ENCODE measurements around the gene PTGDS.

The PTGDS gene

DNA sequence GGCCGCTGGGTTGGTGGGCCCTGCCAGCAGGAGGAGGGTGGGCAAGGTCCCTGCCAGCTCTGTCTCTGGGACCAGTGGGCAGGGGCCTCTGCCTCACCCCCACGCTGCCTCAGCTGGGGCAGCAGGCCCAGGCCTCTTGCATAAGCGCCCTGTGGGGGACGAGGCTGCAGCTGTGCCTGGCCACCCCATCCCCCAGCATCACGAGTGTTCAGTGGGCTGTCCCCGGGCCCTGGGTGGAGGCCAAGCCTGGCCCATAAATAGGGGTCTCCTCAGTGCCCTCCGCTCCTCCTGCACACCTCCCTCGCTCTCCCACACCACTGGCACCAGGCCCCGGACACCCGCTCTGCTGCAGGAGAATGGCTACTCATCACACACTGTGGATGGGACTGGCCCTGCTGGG, at the start of gene PTGDS:
Gene PTGDS, plus strand, starts transcription at position 282 of the 400 bp plus-strand sequence. Its CDS starts 75 bp downstream, at position 357.
- no peaks in the 10 kb centered on the region for H3K9me3 ChIP-seq
- H3K27me3 ChIP-seq (ENCODE audit: low read depth), result no peaks in the 10 kb centered on the region; the same call in 1 of the 2 replicates
- in situ Hi-C loops (cut with MboI; ENCODE audit: low sequenced_read_pairs), result no loop called here
- H3K4me1 ChIP-seq, result no peaks in the 10 kb centered on the region
- H3K4me3 ChIP-seq, result no peak within 1 kb of the TSS
- no peak for DNase-seq (ENCODE audit: low spot score in 2 of 2)
- no peaks in the 10 kb centered on the region for H3K36me3 ChIP-seq (replicated peaks)

DNA sequence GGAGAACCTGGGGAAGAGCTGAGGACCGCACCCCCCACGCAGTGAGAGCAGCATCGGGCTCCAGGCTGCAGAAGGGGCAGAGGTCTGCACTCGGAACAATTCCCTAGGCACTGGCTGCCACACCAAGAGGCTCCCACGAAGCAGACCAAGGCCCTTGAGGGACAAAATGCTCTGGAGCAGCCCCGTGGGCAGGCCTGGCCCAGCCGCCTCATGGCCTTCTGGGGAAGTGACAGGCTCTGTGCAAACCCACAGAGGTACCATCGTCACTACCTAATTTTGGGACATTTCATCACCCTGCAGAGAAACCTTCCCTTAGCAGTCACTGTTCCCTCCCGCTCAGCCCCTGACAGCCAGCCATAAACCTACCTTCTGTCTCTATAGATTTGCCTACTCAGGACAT, 48.7 kb upstream of the PTGDS start:
- no peaks in the 10 kb centered on the region for H3K27me3 ChIP-seq (ENCODE audit: low read depth)
- H3K36me3 ChIP-seq (replicated peaks), result peaks cover 47% of the 10 kb centered on the region
- no peak for DNase-seq (ENCODE audit: low spot score in 2 of 2)
- H3K4me1 ChIP-seq, result no peaks in the 10 kb centered on the region
- H3K4me3 ChIP-seq, result no peak overlapping the region
- peaks cover 2% of the 10 kb centered on the region; the same call in 1 of the 2 replicates for H3K9me3 ChIP-seq
- in situ Hi-C loops (cut with MboI; ENCODE audit: low sequenced_read_pairs), result no loop called here

DNA sequence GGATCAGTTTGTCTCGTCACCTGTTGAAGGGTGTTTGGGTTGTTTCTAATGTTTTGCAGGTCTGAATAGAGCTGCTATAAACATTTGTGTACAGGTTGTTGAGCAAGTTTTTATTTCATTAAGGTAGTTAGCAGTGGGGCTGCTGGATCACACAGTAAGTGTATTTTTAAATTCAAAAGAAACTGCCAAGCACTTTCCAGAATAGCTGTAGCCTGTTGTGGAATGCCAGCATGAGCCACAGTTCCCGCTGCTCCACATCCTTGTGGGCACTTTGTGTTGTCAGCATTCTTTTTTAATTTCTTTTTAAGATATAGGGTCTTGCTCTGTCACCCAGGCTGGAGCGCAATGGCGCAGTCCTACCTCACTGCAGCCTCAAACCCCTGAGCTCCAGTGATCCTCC, 47.3 kb upstream of the PTGDS start:
- in situ Hi-C loops (cut with MboI; ENCODE audit: low sequenced_read_pairs), result no loop called here
- Histone ChIP-seq H3K9me3 (peaks cover 2% of the 10 kb centered on the region; the same call in 1 of the 2 replicates), H3K4me3 (no peak overlapping the region), H3K27me3 (ENCODE audit: low read depth) (no peaks in the 10 kb centered on the region), H3K36me3 (replicated peaks) (peaks cover 38% of the 10 kb centered on the region), H3K4me1 (no peaks in the 10 kb centered on the region)
- DNase-seq (ENCODE audit: low spot score in 2 of 2), result no peak

DNA sequence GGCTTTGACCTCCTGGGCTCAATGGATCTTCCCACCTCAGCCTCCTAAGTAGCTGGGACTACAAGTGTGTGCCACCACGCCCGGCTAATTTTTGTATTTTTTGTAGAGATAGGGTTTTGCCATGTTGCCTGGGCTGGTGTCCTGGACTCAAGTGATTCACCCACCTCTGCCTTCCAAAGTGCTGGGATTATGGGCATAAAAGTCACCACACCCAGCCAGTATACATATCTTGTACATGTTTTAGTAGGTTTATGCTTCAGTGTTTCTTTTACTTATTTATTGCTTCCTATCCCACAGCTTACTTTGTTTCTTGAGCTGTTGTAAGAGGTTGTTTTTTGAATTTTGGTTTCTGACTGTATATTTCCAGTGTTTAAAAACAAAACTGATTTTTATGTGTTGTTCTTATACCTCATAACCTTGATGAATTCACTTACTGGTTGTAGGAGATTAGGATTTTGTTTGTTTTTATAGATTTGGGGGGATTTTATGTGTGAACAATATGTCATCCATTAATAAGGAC, 45.6 kb upstream of the PTGDS start:
- no peaks in the 10 kb centered on the region for H3K4me1 ChIP-seq
- H3K9me3 ChIP-seq, result peaks cover 2% of the 10 kb centered on the region; the same call in 1 of the 2 replicates
- H3K4me3 ChIP-seq, result no peak overlapping the region
- no peaks in the 10 kb centered on the region for H3K27me3 ChIP-seq (ENCODE audit: low read depth)
- DNase-seq (ENCODE audit: low spot score in 2 of 2), result no peak
- peaks cover 23% of the 10 kb centered on the region for H3K36me3 ChIP-seq (replicated peaks)
- in situ Hi-C loops (cut with MboI; ENCODE audit: low sequenced_read_pairs), result no loop called here

DNA sequence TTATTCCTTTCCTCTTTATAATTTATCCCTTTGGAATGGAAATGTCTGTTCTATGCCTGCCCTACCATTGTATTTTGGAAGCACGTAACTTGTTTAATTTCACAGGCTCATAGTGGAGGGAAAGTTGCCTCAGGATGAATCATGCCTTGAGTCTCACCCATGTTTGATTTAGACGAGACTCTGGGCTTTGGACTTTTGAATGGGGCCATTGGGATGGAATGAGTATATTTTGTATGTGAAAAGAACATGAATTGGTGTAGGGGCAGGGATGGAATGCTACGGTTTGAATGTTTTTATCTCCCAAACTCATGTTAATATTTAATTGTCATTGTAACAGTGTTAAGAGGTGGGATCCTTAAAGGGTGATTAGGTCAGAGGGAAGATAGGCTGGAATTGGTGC, 43.0 kb upstream of the PTGDS start:
- Histone ChIP-seq H3K27me3 (ENCODE audit: low read depth) (no peaks in the 10 kb centered on the region), H3K4me1 (no peaks in the 10 kb centered on the region), H3K4me3 (no peak overlapping the region), H3K9me3 (peaks cover 2% of the 10 kb centered on the region; the same call in 1 of the 2 replicates), H3K36me3 (replicated peaks) (peaks cover 21% of the 10 kb centered on the region)
- in situ Hi-C loops (cut with MboI; ENCODE audit: low sequenced_read_pairs), result no loop called here
- DNase-seq (ENCODE audit: low spot score in 2 of 2), result no peak

DNA sequence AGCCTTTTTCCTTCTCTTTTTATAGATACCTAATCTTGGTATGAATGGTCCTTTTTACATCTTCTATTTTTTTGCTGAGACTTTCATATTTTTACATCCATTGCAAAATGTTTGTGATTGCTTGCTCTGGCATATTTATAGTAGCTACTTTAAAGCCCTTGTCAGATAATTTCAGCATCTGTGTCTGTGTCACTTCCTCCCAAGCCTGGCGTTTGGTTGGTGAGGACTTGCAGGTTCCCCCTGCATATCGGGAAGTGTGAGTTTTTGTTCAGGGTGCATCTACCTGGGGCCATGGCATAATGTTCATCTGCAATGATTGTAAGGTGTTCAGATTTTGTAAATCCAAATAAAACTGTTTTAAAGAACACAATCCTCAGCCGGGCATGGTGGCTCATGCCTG, 41.7 kb upstream of the PTGDS start:
- Histone ChIP-seq H3K9me3 (peaks cover 2% of the 10 kb centered on the region; the same call in 1 of the 2 replicates), H3K4me1 (no peaks in the 10 kb centered on the region), H3K27me3 (ENCODE audit: low read depth) (no peaks in the 10 kb centered on the region), H3K36me3 (replicated peaks) (peaks cover 26% of the 10 kb centered on the region), H3K4me3 (no peak overlapping the region)
- DNase-seq (ENCODE audit: low spot score in 2 of 2), result no peak
- in situ Hi-C loops (cut with MboI; ENCODE audit: low sequenced_read_pairs), result no loop called here

DNA sequence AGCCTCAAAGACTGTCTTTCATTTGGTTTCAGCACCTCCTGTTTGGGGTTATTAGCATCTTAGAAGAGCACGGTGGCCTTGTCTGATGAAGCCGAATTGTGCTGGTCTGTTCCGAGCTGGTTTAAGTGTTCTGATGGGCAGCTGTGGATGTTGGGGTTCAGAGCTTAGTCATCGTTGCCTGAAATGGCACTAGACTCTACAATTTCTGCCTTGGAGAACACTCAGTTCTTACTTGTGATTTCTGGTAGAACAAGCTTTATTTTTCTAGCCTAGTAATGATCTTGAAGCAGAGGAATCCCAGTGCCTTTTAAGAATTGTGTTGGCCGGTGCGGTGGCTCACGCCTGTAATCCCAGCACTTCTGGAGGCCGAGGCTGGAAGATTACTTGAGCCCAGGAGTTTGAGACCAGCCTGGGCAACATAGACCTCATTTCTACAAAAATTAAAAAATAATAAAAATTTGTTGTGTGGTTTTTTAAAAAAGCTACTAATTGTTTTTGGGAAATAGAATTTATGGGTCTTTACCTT, 40.6 kb upstream of the PTGDS start:
- no peak for DNase-seq (ENCODE audit: low spot score in 2 of 2)
- in situ Hi-C loops (cut with MboI; ENCODE audit: low sequenced_read_pairs), result no loop called here
- Histone ChIP-seq H3K27me3 (ENCODE audit: low read depth) (no peaks in the 10 kb centered on the region), H3K9me3 (peaks cover 2% of the 10 kb centered on the region; the same call in 1 of the 2 replicates), H3K4me3 (no peak overlapping the region), H3K4me1 (no peaks in the 10 kb centered on the region), H3K36me3 (replicated peaks) (peaks cover 28% of the 10 kb centered on the region)

DNA sequence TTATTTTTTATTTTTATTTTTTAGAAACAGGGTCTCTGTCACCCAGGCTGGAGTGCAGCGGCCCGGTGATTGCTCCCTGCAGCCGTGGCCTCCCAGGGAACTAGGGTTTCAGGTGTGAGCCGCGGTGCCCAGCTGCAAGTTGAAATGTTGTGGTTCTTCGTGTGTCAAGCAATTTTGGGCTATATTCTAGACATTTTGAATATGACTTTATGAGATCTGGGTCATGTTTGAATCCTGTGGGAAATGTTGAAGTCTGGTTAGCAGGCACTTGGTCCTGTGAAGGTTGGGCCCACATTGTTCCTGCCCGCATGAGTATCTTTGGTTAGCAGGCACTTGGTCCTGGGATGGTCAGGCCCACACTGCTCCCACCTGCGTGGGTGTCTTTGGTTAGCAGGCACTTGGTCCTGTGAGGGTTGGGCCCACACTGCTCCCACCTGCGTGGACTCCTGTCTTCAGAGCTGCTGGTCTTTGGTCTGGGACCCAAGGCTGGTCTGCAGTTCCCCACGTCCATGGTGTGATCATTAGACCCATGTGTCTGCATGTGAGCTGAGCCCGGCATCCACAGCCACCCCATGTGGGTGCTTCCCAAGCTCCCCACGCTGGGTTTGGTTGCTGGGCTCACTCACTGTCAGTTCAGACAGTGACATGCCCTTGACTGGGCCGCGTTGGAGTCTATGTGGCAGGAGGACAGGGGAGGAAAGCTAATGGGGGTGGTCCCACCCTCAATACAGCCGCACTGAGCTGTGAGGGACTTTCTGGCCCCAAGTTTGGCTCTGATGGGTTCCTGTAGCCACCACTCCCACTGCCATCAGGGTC, 39.9 kb upstream of the PTGDS start:
- DNase-seq (ENCODE audit: low spot score in 2 of 2), result no peak
- H3K36me3 ChIP-seq (replicated peaks), result peaks cover 32% of the 10 kb centered on the region
- no peak overlapping the region for H3K4me3 ChIP-seq
- no peaks in the 10 kb centered on the region for H3K9me3 ChIP-seq
- H3K4me1 ChIP-seq, result no peaks in the 10 kb centered on the region
- no peaks in the 10 kb centered on the region for H3K27me3 ChIP-seq (ENCODE audit: low read depth)
- in situ Hi-C loops (cut with MboI; ENCODE audit: low sequenced_read_pairs), result no loop called here

DNA sequence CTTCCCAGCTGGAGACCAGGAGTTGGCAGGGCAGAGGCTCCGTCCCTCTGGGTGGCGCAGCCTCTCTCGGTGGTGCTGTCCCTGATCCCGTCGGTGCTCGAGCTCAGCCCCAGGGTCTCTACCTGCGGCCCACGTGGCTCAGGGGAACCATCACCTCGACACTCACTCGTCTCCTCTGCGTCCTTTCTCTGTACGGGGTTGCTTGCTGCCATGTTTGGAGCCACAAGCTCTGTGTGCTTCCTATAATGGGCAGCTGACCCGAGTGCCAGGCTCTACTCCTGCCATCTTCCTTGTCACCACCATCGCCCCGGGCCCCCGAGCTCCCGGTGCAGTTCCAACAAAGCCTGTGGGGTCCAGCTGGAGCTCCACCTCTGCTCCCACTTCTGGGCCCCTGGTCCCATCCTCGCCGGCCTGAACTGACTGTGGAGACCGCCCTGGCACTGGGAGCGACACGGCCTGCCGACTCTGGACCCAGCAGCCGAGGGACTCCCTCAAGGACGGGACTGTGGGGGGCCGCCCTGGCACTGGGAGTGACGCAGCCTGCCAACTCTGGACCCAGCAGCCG, 37.8 kb upstream of the PTGDS start:
- H3K36me3 ChIP-seq (replicated peaks), result peaks cover 38% of the 10 kb centered on the region
- no peaks in the 10 kb centered on the region for H3K9me3 ChIP-seq
- no peaks in the 10 kb centered on the region for H3K4me1 ChIP-seq
- no peak for DNase-seq (ENCODE audit: low spot score in 2 of 2)
- no peaks in the 10 kb centered on the region for H3K27me3 ChIP-seq (ENCODE audit: low read depth)
- no peak overlapping the region for H3K4me3 ChIP-seq
- in situ Hi-C loops (cut with MboI; ENCODE audit: low sequenced_read_pairs), result no loop called here

DNA sequence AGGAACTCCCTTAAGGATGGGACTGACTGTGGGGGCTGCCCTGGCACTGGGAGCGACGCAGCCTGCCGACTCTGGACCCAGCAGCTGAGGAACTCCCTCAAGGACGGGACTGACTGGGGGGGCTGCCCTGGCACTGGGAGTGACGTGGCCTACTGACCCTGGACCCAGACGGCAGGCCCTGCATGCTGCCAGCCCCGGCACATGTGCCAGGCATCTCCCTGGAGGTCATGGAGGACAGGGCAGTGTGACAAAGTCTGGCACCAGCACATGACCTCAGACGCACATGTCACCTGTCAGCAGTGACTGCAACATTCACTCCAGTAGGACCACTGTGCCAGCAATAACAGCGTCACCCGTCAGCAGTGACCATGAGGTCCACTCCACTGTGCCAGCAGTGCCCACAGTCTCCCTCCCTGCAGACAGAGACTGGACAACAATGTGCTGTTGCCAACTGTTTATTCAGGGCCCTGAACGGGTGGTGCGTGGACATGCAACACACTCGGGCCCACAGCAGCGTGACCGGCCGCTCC, 37.2 kb upstream of the PTGDS start:
- peaks cover 38% of the 10 kb centered on the region for H3K36me3 ChIP-seq (replicated peaks)
- in situ Hi-C loops (cut with MboI; ENCODE audit: low sequenced_read_pairs), result no loop called here
- peaks cover 3% of the 10 kb centered on the region; the same call in 1 of the 2 replicates for H3K4me1 ChIP-seq
- DNase-seq (ENCODE audit: low spot score in 2 of 2), result no peak
- no peak overlapping the region for H3K4me3 ChIP-seq
- no peaks in the 10 kb centered on the region for H3K27me3 ChIP-seq (ENCODE audit: low read depth)
- H3K9me3 ChIP-seq, result no peaks in the 10 kb centered on the region

DNA sequence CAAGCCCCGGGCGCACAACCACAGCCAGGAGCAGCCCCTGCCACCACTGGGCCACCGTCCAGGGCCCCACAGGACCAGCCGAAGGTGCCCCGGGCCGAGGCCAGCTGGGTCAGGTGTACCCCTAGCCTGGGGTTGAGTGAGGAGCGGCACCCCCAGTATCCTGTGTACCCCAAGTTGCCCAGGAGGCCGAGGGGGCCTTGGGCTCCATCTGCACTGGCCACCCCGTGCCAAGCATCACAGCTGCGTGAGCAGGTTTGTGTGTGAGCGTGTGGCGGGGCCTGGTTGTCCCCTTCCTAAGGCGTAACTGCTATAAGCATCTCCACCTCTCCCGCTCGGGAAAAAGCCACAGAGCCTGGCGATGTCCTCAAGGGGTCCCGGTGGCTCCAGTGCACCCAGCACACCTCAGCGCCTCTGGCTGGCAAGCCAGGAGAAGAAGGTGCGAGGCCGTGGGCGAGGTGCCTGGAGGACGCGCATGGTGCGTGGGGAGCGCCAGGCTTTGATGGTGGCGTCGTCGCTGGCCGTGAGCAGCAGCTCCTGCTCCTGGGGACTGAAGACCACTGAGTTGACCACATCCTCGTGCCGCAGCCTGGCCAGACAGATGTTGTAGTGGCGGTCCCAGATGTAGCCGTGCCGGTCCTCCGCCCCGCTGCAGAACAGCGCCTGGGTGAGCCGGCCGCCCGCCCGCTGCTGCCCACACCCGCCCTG, 36.6 kb upstream of the PTGDS start:
- in situ Hi-C loops (cut with MboI; ENCODE audit: low sequenced_read_pairs), result no loop called here
- Histone ChIP-seq H3K27me3 (ENCODE audit: low read depth) (no peaks in the 10 kb centered on the region), H3K4me1 (peaks cover 3% of the 10 kb centered on the region; the same call in 1 of the 2 replicates), H3K9me3 (no peaks in the 10 kb centered on the region), H3K36me3 (replicated peaks) (peaks cover 38% of the 10 kb centered on the region), H3K4me3 (no peak overlapping the region)
- DNase-seq (ENCODE audit: low spot score in 2 of 2), result no peak

DNA sequence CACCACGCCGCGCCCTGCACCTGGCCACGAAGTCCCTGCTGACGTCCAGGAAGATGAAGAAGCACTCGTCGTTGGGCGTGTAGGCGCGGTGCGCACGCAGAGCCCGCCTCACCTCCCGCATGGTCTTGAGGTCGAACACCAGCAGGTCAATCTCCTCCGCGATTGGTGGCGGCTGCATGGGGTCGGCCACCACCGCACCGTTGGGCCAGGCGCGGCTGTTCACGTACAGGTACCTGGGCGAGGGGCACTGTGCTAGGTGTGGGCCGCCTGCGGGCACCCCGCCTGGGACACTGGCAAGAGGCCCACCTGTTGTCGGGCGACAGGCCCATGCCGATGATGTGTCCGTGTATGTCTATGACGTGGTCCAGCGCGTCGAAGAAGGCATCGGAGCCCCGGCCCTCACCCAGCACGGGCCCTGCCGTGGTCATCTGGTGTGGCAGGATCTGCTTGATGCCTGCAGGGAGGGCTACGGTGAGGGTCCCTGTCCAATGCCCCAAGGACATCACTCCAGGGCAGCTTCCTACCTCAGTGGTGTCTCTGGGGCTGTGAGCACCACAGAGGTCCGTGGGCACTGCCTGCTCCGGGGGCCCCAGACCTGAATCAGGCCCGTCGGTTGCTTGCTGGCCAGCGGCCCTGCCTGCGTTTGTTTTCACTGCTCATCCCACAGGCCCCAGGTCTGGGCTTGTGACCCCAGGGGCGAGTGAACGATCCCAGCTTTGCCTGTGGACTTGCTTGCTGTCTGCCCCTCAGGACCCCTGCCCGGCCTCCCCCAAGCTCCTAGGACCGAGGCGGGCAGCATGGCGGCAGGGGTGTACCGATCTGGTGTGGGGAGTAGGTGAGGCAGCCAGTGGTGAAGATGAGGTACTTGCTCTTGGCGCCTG, 35.8 kb upstream of the PTGDS start:
- H3K9me3 ChIP-seq, result no peaks in the 10 kb centered on the region
- peaks cover 3% of the 10 kb centered on the region; the same call in 1 of the 2 replicates for H3K4me1 ChIP-seq
- in situ Hi-C loops (cut with MboI; ENCODE audit: low sequenced_read_pairs), result no loop called here
- no peaks in the 10 kb centered on the region for H3K27me3 ChIP-seq (ENCODE audit: low read depth)
- peaks cover 38% of the 10 kb centered on the region for H3K36me3 ChIP-seq (replicated peaks)
- H3K4me3 ChIP-seq, result no peak overlapping the region
- no peak for DNase-seq (ENCODE audit: low spot score in 2 of 2)

Measured in HAP-1 (cell line).